ENCODE data around the gene PSMC5. TPM values are rescaled to one million over a fixed set of nuclear protein-coding genes. Genes with fewer than 3 reads are reported as not detected.

The PSMC5 gene
- total RNA-seq, 1 donor from 2014 or later: 49.6 TPM

- Histone ChIP-seq H2AFZ (replicated peaks) (no peak overlapping the region), H3F3A (ENCODE audit: low read depth) (peaks cover 16% of the 10 kb centered on the region), H3K9me3 (ENCODE audit: low read depth) (no peaks in the 10 kb centered on the region), H3K9ac (no peak overlapping the region), H3K27me3 (no peaks in the 10 kb centered on the region), H3K79me2 (ENCODE audit: low read depth) (no peaks in the 10 kb centered on the region), H3K4me2 (no peak overlapping the region), H3K4me3 (no peak overlapping the region), H3K36me3 (peaks cover 40% of the 10 kb centered on the region), H4K20me1 (ENCODE audit: low read depth) (peaks cover 5% of the 10 kb centered on the region), H3K4me1 (no peaks in the 10 kb centered on the region), H3K27ac (no peak overlapping the region)
- no peak for TF ChIP-seq EZH2phosphoT487 (IDR thresholded peaks at IDR 0.05)
- Mint-ChIP-seq H3K27ac (no peak overlapping the region), H3K4me1 (no peaks in the 10 kb centered on the region), H3K36me3 (peaks cover 38% of the 10 kb centered on the region), H3K9me3 (no peaks in the 10 kb centered on the region), H3K27me3 (ENCODE audit: insufficient read depth, low read depth) (no peaks in the 10 kb centered on the region), H3K4me3 (no peak overlapping the region)
- no peak for DNase-seq (ENCODE audit: low spot score)
Observed at GRCh38 chr17:63809970-63810369, 17.3 kb upstream of the PSMC5 start.

- DNase-seq (ENCODE audit: low spot score): no peak
- H3K27ac ChIP-seq: no peak overlapping the region
- H3K27me3 ChIP-seq: no peaks in the 10 kb centered on the region
- no peak overlapping the region for H3K9ac ChIP-seq
- peaks cover 41% of the 10 kb centered on the region for H3F3A ChIP-seq (ENCODE audit: low read depth)
- H3K4me1 Mint-ChIP-seq: no peaks in the 10 kb centered on the region
- no peaks in the 10 kb centered on the region for H3K4me1 ChIP-seq
- H3K4me2 ChIP-seq: no peak overlapping the region
- no peak overlapping the region for H3K4me3 Mint-ChIP-seq
- peaks cover 28% of the 10 kb centered on the region for H3K36me3 ChIP-seq
- no peaks in the 10 kb centered on the region for H3K79me2 ChIP-seq (ENCODE audit: low read depth)
- H3K36me3 Mint-ChIP-seq: peaks cover 47% of the 10 kb centered on the region
- H3K27me3 Mint-ChIP-seq (ENCODE audit: insufficient read depth, low read depth): peaks cover 2% of the 10 kb centered on the region
- no peaks in the 10 kb centered on the region for H3K9me3 ChIP-seq (ENCODE audit: low read depth)
- H3K4me3 ChIP-seq: no peak overlapping the region
- peaks cover 39% of the 10 kb centered on the region for H4K20me1 ChIP-seq (ENCODE audit: low read depth)
- no peak overlapping the region for H3K27ac Mint-ChIP-seq
- no peaks in the 10 kb centered on the region for H3K9me3 Mint-ChIP-seq
- no peak for TF ChIP-seq EZH2 (IDR thresholded peaks at IDR 0.05)
- H2AFZ ChIP-seq (replicated peaks): no peak overlapping the region
Observed at GRCh38 chr17:63816123-63816522, 11.1 kb upstream of the PSMC5 start.

GRCh38 chr17:63816669-63817068 lies 10.6 kb upstream of the PSMC5 start:
- Mint-ChIP-seq H3K36me3 (peaks cover 49% of the 10 kb centered on the region), H3K4me3 (no peak overlapping the region), H3K27ac (no peak overlapping the region), H3K27me3 (ENCODE audit: insufficient read depth, low read depth) (peaks cover 2% of the 10 kb centered on the region), H3K4me1 (no peaks in the 10 kb centered on the region), H3K9me3 (no peaks in the 10 kb centered on the region)
- no peak overlapping the region for H2AFZ ChIP-seq (replicated peaks)
- DNase-seq (ENCODE audit: low spot score): no peak
- peaks cover 41% of the 10 kb centered on the region for H3F3A ChIP-seq (ENCODE audit: low read depth)
- no peak overlapping the region for H3K4me2 ChIP-seq
- H3K36me3 ChIP-seq: peaks cover 28% of the 10 kb centered on the region
- no peak overlapping the region for H3K9ac ChIP-seq
- no peak for TF ChIP-seq EZH2phosphoT487 (IDR thresholded peaks at IDR 0.05)
- TF ChIP-seq EZH2 (IDR thresholded peaks at IDR 0.05): no peak
- TF ChIP-seq, protein P1, sequence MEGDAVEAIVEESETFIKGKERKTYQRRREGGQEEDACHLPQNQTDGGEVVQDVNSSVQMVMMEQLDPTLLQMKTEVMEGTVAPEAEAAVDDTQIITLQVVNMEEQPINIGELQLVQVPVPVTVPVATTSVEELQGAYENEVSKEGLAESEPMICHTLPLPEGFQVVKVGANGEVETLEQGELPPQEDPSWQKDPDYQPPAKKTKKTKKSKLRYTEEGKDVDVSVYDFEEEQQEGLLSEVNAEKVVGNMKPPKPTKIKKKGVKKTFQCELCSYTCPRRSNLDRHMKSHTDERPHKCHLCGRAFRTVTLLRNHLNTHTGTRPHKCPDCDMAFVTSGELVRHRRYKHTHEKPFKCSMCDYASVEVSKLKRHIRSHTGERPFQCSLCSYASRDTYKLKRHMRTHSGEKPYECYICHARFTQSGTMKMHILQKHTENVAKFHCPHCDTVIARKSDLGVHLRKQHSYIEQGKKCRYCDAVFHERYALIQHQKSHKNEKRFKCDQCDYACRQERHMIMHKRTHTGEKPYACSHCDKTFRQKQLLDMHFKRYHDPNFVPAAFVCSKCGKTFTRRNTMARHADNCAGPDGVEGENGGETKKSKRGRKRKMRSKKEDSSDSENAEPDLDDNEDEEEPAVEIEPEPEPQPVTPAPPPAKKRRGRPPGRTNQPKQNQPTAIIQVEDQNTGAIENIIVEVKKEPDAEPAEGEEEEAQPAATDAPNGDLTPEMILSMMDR (IDR thresholded peaks at IDR 0.05): no peak
- H3K9me3 ChIP-seq (ENCODE audit: low read depth): no peaks in the 10 kb centered on the region
- H3K27me3 ChIP-seq: no peaks in the 10 kb centered on the region
- H3K27ac ChIP-seq: no peak overlapping the region
- no peaks in the 10 kb centered on the region for H3K4me1 ChIP-seq
- peaks cover 44% of the 10 kb centered on the region for H4K20me1 ChIP-seq (ENCODE audit: low read depth)
- no peaks in the 10 kb centered on the region for H3K79me2 ChIP-seq (ENCODE audit: low read depth)
- no peak overlapping the region for H3K4me3 ChIP-seq

- Histone ChIP-seq H3K4me2 (no peak overlapping the region), H4K20me1 (ENCODE audit: low read depth) (peaks cover 49% of the 10 kb centered on the region), H3F3A (ENCODE audit: low read depth) (peaks cover 41% of the 10 kb centered on the region), H3K4me1 (no peaks in the 10 kb centered on the region), H3K27me3 (no peaks in the 10 kb centered on the region), H3K4me3 (no peak overlapping the region), H3K9ac (no peak overlapping the region), H3K36me3 (peaks cover 35% of the 10 kb centered on the region), H3K27ac (no peak overlapping the region), H2AFZ (replicated peaks) (no peak overlapping the region), H3K79me2 (ENCODE audit: low read depth) (no peaks in the 10 kb centered on the region), H3K9me3 (ENCODE audit: low read depth) (no peaks in the 10 kb centered on the region)
- Mint-ChIP-seq H3K4me1 (no peaks in the 10 kb centered on the region), H3K9me3 (no peaks in the 10 kb centered on the region), H3K4me3 (no peak overlapping the region), H3K27me3 (ENCODE audit: insufficient read depth, low read depth) (peaks cover 2% of the 10 kb centered on the region), H3K27ac (no peak overlapping the region), H3K36me3 (peaks cover 49% of the 10 kb centered on the region)
- TF ChIP-seq EZH2phosphoT487 (IDR thresholded peaks at IDR 0.05) (no peak), EZH2 (IDR thresholded peaks at IDR 0.05) (no peak)
- TF ChIP-seq, protein P1 (IDR thresholded peaks at IDR 0.05): no peak
- no peak for DNase-seq (ENCODE audit: low spot score)
Observed at GRCh38 chr17:63817736-63818385, 9.4 kb upstream of the PSMC5 start.
